SK-N-SH treated with all-trans-retinoic acid at 6 μM for 48 hours (cell line): ENCODE results near the gene STK39.

Experiments used
- BACH2 ChIP-seq: fragments of 250-450 bp; sonication (Bioruptor Pico); IDR thresholded peaks from 2 replicates; pipeline ENCODE4 v1.9.0; 2021; ENCODE audit warnings: mild to moderate bottlenecking, borderline replicate concordance
- CSDC2 ChIP-seq: fragments of 250-450 bp; sonication (Bioruptor Pico); IDR thresholded peaks from 2 replicates; pipeline ENCODE4 v1.5.0; 2020; ENCODE audit warnings: mild to moderate bottlenecking, moderate library complexity
- GLIS3 ChIP-seq: fragments of 250-450 bp; sonication (Bioruptor Pico); IDR thresholded peaks from 2 replicates; pipeline ENCODE4 v1.5.0; 2020; ENCODE audit warnings: mild to moderate bottlenecking, moderate library complexity
- ISL1 ChIP-seq: fragments of 250-450 bp; sonication (Bioruptor Pico); IDR thresholded peaks from 2 replicates; pipeline ENCODE4 v2.1.2; 2022; ENCODE audit warnings: mild to moderate bottlenecking, moderate library complexity
- OSR1 ChIP-seq: fragments of 250-450 bp; sonication (Bioruptor Pico); IDR thresholded peaks from 2 replicates; pipeline ENCODE4 v1.8.0; 2022; ENCODE audit warnings: moderate library complexity, mild to moderate bottlenecking, inconsistent platforms
- PPARA ChIP-seq: fragments of 250-450 bp; sonication (Bioruptor Pico); IDR thresholded peaks from 2 replicates; pipeline ENCODE4 v1.5.0; 2020; ENCODE audit warnings: mild to moderate bottlenecking, borderline replicate concordance
- TCF4 ChIP-seq: fragments of 250-450 bp; sonication (Bioruptor Pico); IDR thresholded peaks from 2 replicates; pipeline ENCODE4 v1.8.0; 2021; ENCODE audit warnings: mild to moderate bottlenecking, moderate library complexity, borderline replicate concordance
- TOX ChIP-seq: fragments of 250-450 bp; sonication (Bioruptor Pico); IDR thresholded peaks from 2 replicates; pipeline ENCODE4 v1.8.0; 2021; ENCODE audit warnings: mild to moderate bottlenecking, moderate library complexity, borderline replicate concordance
- ZC3H10 ChIP-seq: fragments of 250-450 bp; sonication (Bioruptor Pico); IDR thresholded peaks from 2 replicates; pipeline ENCODE4 v1.5.1; 2021; ENCODE audit warnings: mild to moderate bottlenecking, moderate library complexity
- ZFP30 ChIP-seq: fragments of 450-650 bp; formaldehyde crosslinking; IDR thresholded peaks from 2 replicates; pipeline ENCODE4 v1.5.0; 2022; ENCODE audit warnings: mild to moderate bottlenecking, moderate library complexity
- ZNF565 ChIP-seq: fragments of 450-650 bp; formaldehyde crosslinking; conservative IDR thresholded peaks from 2 replicates; pipeline ENCODE4 v1.5.0; 2020; ENCODE audit warnings: low read depth, mild to moderate bottlenecking, moderate library complexity
- TF ChIP-seq, protein P1 (sequence below): fragments of 250-450 bp; sonication (Bioruptor Pico); IDR thresholded peaks from 2 replicates; pipeline ENCODE4 v1.8.0; 2020; ENCODE audit warnings: mild to moderate bottlenecking, moderate library complexity, borderline replicate concordance
- TF ChIP-seq, protein P2 (sequence below): fragments of 250-450 bp; sonication (Bioruptor Pico); IDR thresholded peaks from 2 replicates; pipeline ENCODE4 v1.5.0; 2020; ENCODE audit warnings: mild to moderate bottlenecking, moderate library complexity
- TF ChIP-seq, protein P3 (sequence below): fragments of 250-450 bp; sonication (Bioruptor Pico); IDR thresholded peaks from 2 replicates; pipeline ENCODE4 v1.8.0; 2021; ENCODE audit warnings: low read depth, mild to moderate bottlenecking, moderate library complexity, borderline replicate concordance

DNA sequence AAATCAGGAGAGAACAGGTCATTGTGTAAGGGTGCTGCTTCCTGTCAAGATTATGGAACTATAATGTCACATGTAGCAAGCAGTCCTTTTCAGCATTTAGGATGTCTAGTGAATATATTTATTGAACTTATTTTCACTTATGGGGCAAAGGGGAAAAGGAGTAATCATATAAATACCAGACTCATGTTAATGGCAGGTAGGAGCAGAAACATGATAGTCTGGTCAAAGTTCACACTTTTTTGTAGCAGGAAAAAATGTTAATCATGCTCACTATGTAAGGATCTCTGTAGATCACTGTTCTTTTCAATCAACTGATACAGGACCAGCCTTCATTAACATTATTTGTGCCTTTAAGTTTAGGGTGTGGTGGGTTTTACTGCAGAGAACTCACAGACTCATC, 219.0 kb downstream of the STK39 start:
- TF ChIP-seq, protein P1, sequence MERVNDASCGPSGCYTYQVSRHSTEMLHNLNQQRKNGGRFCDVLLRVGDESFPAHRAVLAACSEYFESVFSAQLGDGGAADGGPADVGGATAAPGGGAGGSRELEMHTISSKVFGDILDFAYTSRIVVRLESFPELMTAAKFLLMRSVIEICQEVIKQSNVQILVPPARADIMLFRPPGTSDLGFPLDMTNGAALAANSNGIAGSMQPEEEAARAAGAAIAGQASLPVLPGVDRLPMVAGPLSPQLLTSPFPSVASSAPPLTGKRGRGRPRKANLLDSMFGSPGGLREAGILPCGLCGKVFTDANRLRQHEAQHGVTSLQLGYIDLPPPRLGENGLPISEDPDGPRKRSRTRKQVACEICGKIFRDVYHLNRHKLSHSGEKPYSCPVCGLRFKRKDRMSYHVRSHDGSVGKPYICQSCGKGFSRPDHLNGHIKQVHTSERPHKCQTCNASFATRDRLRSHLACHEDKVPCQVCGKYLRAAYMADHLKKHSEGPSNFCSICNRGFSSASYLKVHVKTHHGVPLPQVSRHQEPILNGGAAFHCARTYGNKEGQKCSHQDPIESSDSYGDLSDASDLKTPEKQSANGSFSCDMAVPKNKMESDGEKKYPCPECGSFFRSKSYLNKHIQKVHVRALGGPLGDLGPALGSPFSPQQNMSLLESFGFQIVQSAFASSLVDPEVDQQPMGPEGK (CRISPR knock-in tag): no peak
- TF ChIP-seq GLIS3 (CRISPR knock-in tag): no peak
- TF ChIP-seq ZNF565 (CRISPR knock-in tag): no peak
- TF ChIP-seq TCF4 (CRISPR knock-in tag): no peak
- no peak for TF ChIP-seq CSDC2 (CRISPR knock-in tag)
- no peak for TF ChIP-seq TOX
- TF ChIP-seq, protein P2, sequence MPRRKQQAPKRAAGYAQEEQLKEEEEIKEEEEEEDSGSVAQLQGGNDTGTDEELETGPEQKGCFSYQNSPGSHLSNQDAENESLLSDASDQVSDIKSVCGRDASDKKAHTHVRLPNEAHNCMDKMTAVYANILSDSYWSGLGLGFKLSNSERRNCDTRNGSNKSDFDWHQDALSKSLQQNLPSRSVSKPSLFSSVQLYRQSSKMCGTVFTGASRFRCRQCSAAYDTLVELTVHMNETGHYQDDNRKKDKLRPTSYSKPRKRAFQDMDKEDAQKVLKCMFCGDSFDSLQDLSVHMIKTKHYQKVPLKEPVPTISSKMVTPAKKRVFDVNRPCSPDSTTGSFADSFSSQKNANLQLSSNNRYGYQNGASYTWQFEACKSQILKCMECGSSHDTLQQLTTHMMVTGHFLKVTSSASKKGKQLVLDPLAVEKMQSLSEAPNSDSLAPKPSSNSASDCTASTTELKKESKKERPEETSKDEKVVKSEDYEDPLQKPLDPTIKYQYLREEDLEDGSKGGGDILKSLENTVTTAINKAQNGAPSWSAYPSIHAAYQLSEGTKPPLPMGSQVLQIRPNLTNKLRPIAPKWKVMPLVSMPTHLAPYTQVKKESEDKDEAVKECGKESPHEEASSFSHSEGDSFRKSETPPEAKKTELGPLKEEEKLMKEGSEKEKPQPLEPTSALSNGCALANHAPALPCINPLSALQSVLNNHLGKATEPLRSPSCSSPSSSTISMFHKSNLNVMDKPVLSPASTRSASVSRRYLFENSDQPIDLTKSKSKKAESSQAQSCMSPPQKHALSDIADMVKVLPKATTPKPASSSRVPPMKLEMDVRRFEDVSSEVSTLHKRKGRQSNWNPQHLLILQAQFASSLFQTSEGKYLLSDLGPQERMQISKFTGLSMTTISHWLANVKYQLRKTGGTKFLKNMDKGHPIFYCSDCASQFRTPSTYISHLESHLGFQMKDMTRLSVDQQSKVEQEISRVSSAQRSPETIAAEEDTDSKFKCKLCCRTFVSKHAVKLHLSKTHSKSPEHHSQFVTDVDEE: no peak
- TF ChIP-seq BACH2 (CRISPR knock-in tag): no peak
- TF ChIP-seq PPARA (CRISPR knock-in tag): no peak
- no peak for TF ChIP-seq ZC3H10 (CRISPR knock-in tag)
- TF ChIP-seq ZFP30 (CRISPR knock-in tag): no peak
- no peak for TF ChIP-seq OSR1 (CRISPR knock-in tag)
- TF ChIP-seq, protein P3, sequence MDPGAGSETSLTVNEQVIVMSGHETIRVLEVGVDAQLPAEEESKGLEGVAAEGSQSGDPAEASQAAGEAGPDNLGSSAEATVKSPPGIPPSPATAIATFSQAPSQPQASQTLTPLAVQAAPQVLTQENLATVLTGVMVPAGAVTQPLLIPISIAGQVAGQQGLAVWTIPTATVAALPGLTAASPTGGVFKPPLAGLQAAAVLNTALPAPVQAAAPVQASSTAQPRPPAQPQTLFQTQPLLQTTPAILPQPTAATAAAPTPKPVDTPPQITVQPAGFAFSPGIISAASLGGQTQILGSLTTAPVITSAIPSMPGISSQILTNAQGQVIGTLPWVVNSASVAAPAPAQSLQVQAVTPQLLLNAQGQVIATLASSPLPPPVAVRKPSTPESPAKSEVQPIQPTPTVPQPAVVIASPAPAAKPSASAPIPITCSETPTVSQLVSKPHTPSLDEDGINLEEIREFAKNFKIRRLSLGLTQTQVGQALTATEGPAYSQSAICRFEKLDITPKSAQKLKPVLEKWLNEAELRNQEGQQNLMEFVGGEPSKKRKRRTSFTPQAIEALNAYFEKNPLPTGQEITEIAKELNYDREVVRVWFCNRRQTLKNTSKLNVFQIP (CRISPR knock-in tag): no peak
- no peak for TF ChIP-seq ISL1 (CRISPR knock-in tag)
